Lower lobe of right lung (tissue), 2 donors: ENCODE data around the gene ECSIT. TPM values are rescaled to one million over a fixed set of nuclear protein-coding genes. Genes with fewer than 3 reads are reported as not detected.

Source experiments
- ATAC-seq, 2 donors: fragments of 200-7000 bp; cut with Tn5 transposase; one replicate each; pipeline ENCODE4 v1.9.1; 2020 to 2022; ENCODE audit warnings: mild to moderate bottlenecking in 2 of 2, moderate library complexity in 2 of 2
- DNase-seq: peaks from one replicate; pipeline ENCODE4 v3.0.0-alpha.2; 2020
- H3K27ac ChIP-seq: fragments of 200-600 bp; one replicate; pipeline ENCODE4 v1.8.0; 2022
- H3K27me3 ChIP-seq: fragments of 200-600 bp; one replicate; pipeline ENCODE4 v1.8.0; 2022; ENCODE audit warnings: low read depth
- H3K36me3 ChIP-seq: fragments of 200-600 bp; one replicate; pipeline ENCODE4 v1.8.0; 2022; ENCODE audit warnings: mild to moderate bottlenecking
- H3K4me1 ChIP-seq: fragments of 200-600 bp; one replicate; pipeline ENCODE4 v1.8.0; 2022
- H3K4me3 ChIP-seq: fragments of 200-600 bp; one replicate; pipeline ENCODE4 v1.8.0; 2022; ENCODE audit warnings: mild to moderate bottlenecking
- H3K9me3 ChIP-seq: fragments of 200-600 bp; one replicate; pipeline ENCODE4 v1.8.0; 2022
- intact Hi-C: fragments of 100-400 bp; cut with DNase I; formaldehyde crosslinking; loops from one replicate; pipeline ENCODE4 v1.11.0; 2022
- total RNA-seq: library from RNA; stranded (reverse); fragmentation: NEBNext Ultra II Directional; extraction: Animal tissue kit (Norgen Biotek cat#: 25700); gene quantifications from one replicate; pipeline ENCODE4 v1.2.1, GENCODE V29; 2021
- TF ChIP-seq, protein P1 (sequence below): fragments of 200-600 bp; IDR thresholded peaks from one replicate; pipeline ENCODE4 v1.8.0; 2022; ENCODE audit warnings: antibody characterized with exemption, mild to moderate bottlenecking
- donor health status: DM: no; HTN: yes; CAD: no; lungs with severe emphysema.

ECSIT gene
- total RNA-seq, 1 donor from 2014 or later, result 38.7 TPM

- H3K4me3 ChIP-seq, result peak within 1 kb of the TSS; percentile 88
- ATAC-seq (peak; percentile 98), DNase-seq (peak; percentile 99)
- peak within 1 kb of the TSS; percentile 83 for H3K27ac ChIP-seq
- H3K4me1 ChIP-seq, result peaks cover 34% of the 10 kb centered on the region
- H3K27me3 ChIP-seq, result no peaks in the 10 kb centered on the region
- intact Hi-C loops, result no loop called here
- TF ChIP-seq, protein P1, sequence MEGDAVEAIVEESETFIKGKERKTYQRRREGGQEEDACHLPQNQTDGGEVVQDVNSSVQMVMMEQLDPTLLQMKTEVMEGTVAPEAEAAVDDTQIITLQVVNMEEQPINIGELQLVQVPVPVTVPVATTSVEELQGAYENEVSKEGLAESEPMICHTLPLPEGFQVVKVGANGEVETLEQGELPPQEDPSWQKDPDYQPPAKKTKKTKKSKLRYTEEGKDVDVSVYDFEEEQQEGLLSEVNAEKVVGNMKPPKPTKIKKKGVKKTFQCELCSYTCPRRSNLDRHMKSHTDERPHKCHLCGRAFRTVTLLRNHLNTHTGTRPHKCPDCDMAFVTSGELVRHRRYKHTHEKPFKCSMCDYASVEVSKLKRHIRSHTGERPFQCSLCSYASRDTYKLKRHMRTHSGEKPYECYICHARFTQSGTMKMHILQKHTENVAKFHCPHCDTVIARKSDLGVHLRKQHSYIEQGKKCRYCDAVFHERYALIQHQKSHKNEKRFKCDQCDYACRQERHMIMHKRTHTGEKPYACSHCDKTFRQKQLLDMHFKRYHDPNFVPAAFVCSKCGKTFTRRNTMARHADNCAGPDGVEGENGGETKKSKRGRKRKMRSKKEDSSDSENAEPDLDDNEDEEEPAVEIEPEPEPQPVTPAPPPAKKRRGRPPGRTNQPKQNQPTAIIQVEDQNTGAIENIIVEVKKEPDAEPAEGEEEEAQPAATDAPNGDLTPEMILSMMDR, result no peak
- H3K9me3 ChIP-seq, result no peaks in the 10 kb centered on the region
- H3K36me3 ChIP-seq, result peaks cover 22% of the 10 kb centered on the region
These were observed 30.2 kb upstream of the ECSIT start, which contains the start of gene ELOF1 for GRCh38 chr19:11558881-11559828. Gene ELOF1, minus strand, starts transcription at chr19:11559230. Its CDS starts 4,883 bp downstream, at chr19:11554347.

- TF ChIP-seq, protein P1, result no peak
- Histone ChIP-seq H3K9me3 (no peaks in the 10 kb centered on the region), H3K4me3 (no peak overlapping the region), H3K27ac (no peak overlapping the region), H3K27me3 (no peaks in the 10 kb centered on the region), H3K4me1 (peaks cover 34% of the 10 kb centered on the region), H3K36me3 (peaks cover 42% of the 10 kb centered on the region)
- no peak for DNase-seq
- no peak for ATAC-seq
- intact Hi-C loops, result no loop called here
These were observed 27.9 kb upstream of the ECSIT start for GRCh38 chr19:11556634-11557420.

- Histone ChIP-seq H3K36me3 (peaks cover 42% of the 10 kb centered on the region), H3K4me1 (peaks cover 28% of the 10 kb centered on the region), H3K27me3 (no peaks in the 10 kb centered on the region), H3K27ac (no peak overlapping the region), H3K9me3 (no peaks in the 10 kb centered on the region), H3K4me3 (no peak overlapping the region)
- ATAC-seq, result no peak
- intact Hi-C loops, result no loop called here
- no peak for DNase-seq
- TF ChIP-seq, protein P1, result no peak
These were observed 26.3 kb upstream of the ECSIT start for GRCh38 chr19:11555246-11555645.

GRCh38 chr19:11554160-11554559 lies 25.2 kb upstream of the ECSIT start:
- no peak for ATAC-seq
- no peak overlapping the region for H3K4me3 ChIP-seq
- TF ChIP-seq, protein P1, result no peak
- DNase-seq, result no peak
- no peaks in the 10 kb centered on the region for H3K27me3 ChIP-seq
- intact Hi-C loops, result no loop called here
- H3K4me1 ChIP-seq, result peaks cover 19% of the 10 kb centered on the region
- H3K27ac ChIP-seq, result no peak overlapping the region
- no peaks in the 10 kb centered on the region for H3K9me3 ChIP-seq
- peaks cover 42% of the 10 kb centered on the region for H3K36me3 ChIP-seq

DNA sequence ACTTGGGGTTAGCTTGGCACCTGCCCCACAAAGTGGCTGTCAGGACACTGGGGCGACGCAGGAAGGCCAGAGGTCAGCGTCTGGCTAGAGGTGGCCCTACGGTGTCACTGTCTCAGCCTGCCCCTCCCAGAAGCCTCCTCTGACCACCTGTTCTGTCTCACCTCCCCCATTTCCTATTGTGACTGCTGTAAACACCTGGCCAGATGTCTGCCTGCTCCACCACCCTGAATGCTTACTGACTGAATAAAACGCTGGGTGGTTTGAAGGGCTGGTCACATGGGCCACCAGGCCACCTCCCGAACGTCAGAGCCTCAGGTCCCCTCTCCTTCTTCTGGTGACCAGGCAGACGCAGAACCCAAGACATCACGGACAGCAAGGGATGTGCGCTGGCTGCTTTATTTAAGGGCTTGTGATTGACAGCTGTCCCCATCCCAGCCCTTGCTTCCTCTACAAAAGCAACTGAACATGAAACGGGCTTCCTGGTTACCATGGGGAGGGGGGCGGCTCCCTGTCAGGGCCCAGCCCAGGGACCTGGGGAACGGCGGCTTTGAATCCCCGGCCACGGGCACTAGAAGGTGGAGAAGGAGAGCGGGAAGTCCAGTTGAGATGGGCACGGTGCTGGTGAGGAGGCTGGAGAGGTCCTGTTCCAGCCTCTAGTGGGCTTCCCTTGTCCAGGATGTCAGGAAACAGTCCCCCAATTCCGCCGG lies 23.9 kb upstream of the ECSIT start:
- Histone ChIP-seq H3K4me3 (no peak overlapping the region), H3K27me3 (no peaks in the 10 kb centered on the region), H3K36me3 (peaks cover 42% of the 10 kb centered on the region), H3K9me3 (no peaks in the 10 kb centered on the region), H3K27ac (no peak overlapping the region), H3K4me1 (peaks cover 12% of the 10 kb centered on the region)
- TF ChIP-seq, protein P1, result no peak
- DNase-seq (no peak), ATAC-seq (no peak)
- intact Hi-C loops, result no loop called here
